ENCODE measurements around the gene S100A5.

- TF ChIP-seq CTCF (IDR thresholded peaks at IDR 0.05) (no peak), POLR2A (IDR thresholded peaks at IDR 0.05) (no peak)
Observed at GRCh38 chr1:153525088-153525728, 15.5 kb downstream of the S100A5 start.

Data from esophagus squamous epithelium (tissue), 4 donors.